ENCODE measurements around the gene TBCEL. TPM values are rescaled to one million over a fixed set of nuclear protein-coding genes. Genes with fewer than 3 reads are reported as not detected.

TBCEL gene
- total RNA-seq, 1 experiment from 2014 or later = 18.3 TPM

GRCh38 chr11:121048464-121049233, 24.7 kb downstream of the TBCEL start:
- no peak for DNase-seq (ENCODE audit: low read depth)
- in situ Hi-C loops (cut with HindIII; ENCODE audit: low pct_unique_long_range_greater_than_20kb, low sequenced_read_pairs) = no loop called here

DNA sequence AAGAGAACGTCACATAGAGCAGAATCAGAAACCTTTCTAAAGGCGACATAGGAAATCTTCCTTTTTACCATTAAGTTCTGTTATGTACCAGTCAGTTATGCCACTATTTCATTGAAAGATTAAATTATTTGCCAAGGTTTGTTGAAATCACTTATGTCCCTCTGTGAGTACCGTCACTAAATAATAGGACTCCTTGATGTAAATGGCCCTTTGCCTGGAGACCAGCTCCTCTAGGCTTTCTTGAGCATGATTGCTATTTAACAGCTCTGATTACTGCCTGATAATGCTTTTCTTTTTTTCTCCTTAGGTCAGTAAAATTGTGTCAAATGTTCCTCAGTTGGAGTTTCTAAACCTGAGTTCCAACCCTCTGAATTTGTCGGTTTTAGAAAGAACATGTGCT, 29.3 kb downstream of the TBCEL start:
- in situ Hi-C loops (cut with HindIII; ENCODE audit: low pct_unique_long_range_greater_than_20kb, low sequenced_read_pairs) = no loop called here
- no peak for DNase-seq (ENCODE audit: low read depth)

- in situ Hi-C loops (cut with HindIII; ENCODE audit: low pct_unique_long_range_greater_than_20kb, low sequenced_read_pairs) = no loop called here
- no peak for DNase-seq (ENCODE audit: low read depth)
These were observed 30.4 kb downstream of the TBCEL start for GRCh38 chr11:121054266-121054665.

GRCh38 chr11:121055076-121055475, 31.2 kb downstream of the TBCEL start:
- no peak for DNase-seq (ENCODE audit: low read depth)
- in situ Hi-C loops (cut with HindIII; ENCODE audit: low pct_unique_long_range_greater_than_20kb, low sequenced_read_pairs) = no loop called here

- in situ Hi-C loops (cut with HindIII; ENCODE audit: low pct_unique_long_range_greater_than_20kb, low sequenced_read_pairs) = no loop called here
These were observed 34.0 kb downstream of the TBCEL start for GRCh38 chr11:121057922-121058321.

GRCh38 chr11:121058941-121059340, 35.0 kb downstream of the TBCEL start:
- no peak for DNase-seq (ENCODE audit: low read depth)
- in situ Hi-C loops (cut with HindIII; ENCODE audit: low pct_unique_long_range_greater_than_20kb, low sequenced_read_pairs) = no loop called here

More at GRCh38 chr11:121057922-121058321, 34.0 kb downstream of the TBCEL start:
- DNase-seq (ENCODE audit: low read depth) = no peak

GRCh38 chr11:121059605-121060004, 35.7 kb downstream of the TBCEL start:
- in situ Hi-C loops (cut with HindIII; ENCODE audit: low pct_unique_long_range_greater_than_20kb, low sequenced_read_pairs) = no loop called here

DNA sequence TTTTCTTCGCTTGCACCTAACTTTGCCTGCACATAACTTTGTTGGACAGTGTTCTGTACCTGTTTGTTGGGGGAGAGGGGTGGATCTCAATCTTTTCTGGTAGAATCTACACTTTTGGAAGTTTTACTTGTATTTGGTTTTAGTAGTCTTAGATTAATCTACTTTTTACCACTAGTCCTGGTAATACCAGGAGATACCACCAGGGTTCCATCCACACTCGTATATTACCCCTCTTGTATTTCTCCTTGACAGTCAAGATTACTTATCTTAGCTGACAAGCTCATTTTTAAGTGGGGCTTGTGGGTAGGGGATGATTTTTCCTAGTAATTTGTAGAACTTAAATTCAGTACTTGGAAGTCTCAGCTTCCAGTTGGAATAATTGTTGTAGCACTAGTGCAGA, 39.8 kb downstream of the TBCEL start:
- DNase-seq (ENCODE audit: low read depth) = no peak
- in situ Hi-C loops (cut with HindIII; ENCODE audit: low pct_unique_long_range_greater_than_20kb, low sequenced_read_pairs) = no loop called here

More at GRCh38 chr11:121059605-121060004, 35.7 kb downstream of the TBCEL start:
- DNase-seq (ENCODE audit: low read depth) = no peak

GRCh38 chr11:121066623-121067022, 42.7 kb downstream of the TBCEL start:
- DNase-seq (ENCODE audit: low read depth) = no peak

DNA sequence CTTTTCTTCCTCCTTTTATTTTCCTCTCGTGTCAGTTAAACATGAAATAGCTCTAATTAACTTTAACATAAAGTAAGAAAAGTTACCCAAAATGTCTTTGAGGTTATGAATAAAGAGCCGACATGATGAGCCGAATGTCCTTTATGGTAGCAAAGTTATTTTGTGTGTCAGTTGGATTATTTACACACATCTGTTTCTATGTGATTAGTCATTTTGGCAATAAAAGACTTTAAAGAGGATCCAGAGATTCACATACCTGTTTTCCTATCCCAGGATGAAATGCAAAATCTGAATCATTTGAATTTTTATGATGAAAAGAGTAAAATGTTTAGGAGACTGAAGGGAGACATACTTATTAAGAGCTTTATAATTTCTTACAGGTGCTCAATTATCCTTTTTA, 43.1 kb downstream of the TBCEL start:
- DNase-seq (ENCODE audit: low read depth) = no peak
- in situ Hi-C loops (cut with HindIII; ENCODE audit: low pct_unique_long_range_greater_than_20kb, low sequenced_read_pairs) = no loop called here

More at GRCh38 chr11:121066623-121067022, 42.7 kb downstream of the TBCEL start:
- in situ Hi-C loops (cut with HindIII; ENCODE audit: low pct_unique_long_range_greater_than_20kb, low sequenced_read_pairs) = no loop called here

GRCh38 chr11:121067453-121067852, 43.6 kb downstream of the TBCEL start:
- in situ Hi-C loops (cut with HindIII; ENCODE audit: low pct_unique_long_range_greater_than_20kb, low sequenced_read_pairs) = no loop called here
- peak; percentile 3 for DNase-seq (ENCODE audit: low read depth)

DNA sequence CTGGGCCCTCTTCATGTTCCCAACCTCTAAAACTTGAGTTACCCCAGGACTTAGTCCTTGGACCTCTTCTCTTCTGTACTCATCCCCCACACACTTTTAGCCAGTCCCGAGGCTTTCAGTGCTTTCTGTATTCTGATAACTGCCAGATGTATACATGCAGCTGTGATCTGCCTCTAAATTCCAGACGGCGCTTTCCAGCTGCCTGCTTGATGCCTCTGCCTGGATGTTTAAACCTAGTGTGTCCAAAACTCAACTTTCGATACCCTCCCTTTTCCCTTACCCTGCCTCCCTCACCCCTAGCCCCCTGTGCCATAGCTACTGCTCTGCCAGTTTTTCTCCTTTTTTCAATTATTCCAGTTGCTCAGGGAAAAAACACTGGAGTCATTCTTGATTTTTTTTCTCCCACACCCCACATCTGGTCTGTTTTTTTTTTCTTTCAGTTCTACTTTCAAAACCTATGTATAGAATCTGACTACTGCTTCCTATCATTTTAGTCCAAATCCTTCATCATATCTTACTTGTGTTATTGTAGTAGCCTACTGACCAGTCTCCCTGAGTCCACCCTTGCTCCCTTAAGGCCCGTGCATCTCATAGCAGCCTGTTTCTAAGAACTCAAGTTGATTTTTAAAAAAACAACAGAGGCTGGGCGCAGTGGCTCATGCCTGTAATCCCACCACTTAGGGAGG, 44.2 kb downstream of the TBCEL start:
- in situ Hi-C loops (cut with HindIII; ENCODE audit: low pct_unique_long_range_greater_than_20kb, low sequenced_read_pairs) = no loop called here
- no peak for DNase-seq (ENCODE audit: low read depth)

GRCh38 chr11:121068787-121069186, 44.9 kb downstream of the TBCEL start:
- in situ Hi-C loops (cut with HindIII; ENCODE audit: low pct_unique_long_range_greater_than_20kb, low sequenced_read_pairs) = no loop called here

GRCh38 chr11:121070951-121071845, 47.3 kb downstream of the TBCEL start:
- DNase-seq (ENCODE audit: low read depth) = no peak
- in situ Hi-C loops (cut with HindIII; ENCODE audit: low pct_unique_long_range_greater_than_20kb, low sequenced_read_pairs) = no loop called here

More at GRCh38 chr11:121068787-121069186, 44.9 kb downstream of the TBCEL start:
- no peak for DNase-seq (ENCODE audit: low read depth)

GRCh38 chr11:121071846-121072450, 48.0 kb downstream of the TBCEL start:
- DNase-seq (ENCODE audit: low read depth) = no peak
- in situ Hi-C loops (cut with HindIII; ENCODE audit: low pct_unique_long_range_greater_than_20kb, low sequenced_read_pairs) = no loop called here

GRCh38 chr11:121081321-121081720, 57.4 kb downstream of the TBCEL start:
- in situ Hi-C loops (cut with HindIII; ENCODE audit: low pct_unique_long_range_greater_than_20kb, low sequenced_read_pairs) = no loop called here
- no peak for DNase-seq (ENCODE audit: low read depth)

DNA sequence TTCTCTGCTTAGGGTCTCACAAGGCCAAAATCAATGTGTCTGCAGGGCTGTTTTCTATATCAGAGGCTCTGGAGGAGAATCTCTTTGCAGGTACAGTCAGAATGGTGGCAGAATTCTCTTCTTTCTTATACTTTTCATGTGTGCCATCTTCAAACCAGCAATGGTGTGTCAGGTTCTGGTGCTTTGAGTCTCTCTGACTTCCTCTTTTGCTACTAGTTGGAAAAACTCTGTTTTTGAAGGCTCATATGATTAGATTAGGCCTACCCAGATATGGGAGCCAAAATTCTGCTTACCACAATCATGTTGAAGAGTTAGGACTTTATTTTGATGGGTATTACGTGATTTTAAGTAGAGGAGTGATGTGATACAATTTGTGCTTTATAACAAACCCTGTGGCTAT, 58.3 kb downstream of the TBCEL start:
- DNase-seq (ENCODE audit: low read depth) = no peak
- in situ Hi-C loops (cut with HindIII; ENCODE audit: low pct_unique_long_range_greater_than_20kb, low sequenced_read_pairs) = no loop called here

GRCh38 chr11:121082670-121083069, 58.8 kb downstream of the TBCEL start:
- in situ Hi-C loops (cut with HindIII; ENCODE audit: low pct_unique_long_range_greater_than_20kb, low sequenced_read_pairs) = no loop called here
- no peak for DNase-seq (ENCODE audit: low read depth)

All from Caki2 (cell line).